DMS53 treated with DMSO at 0.1 percent for 48 hours (cell line): ENCODE measurements around the gene ENTPD1.

Source experiments
- DNase-seq: peaks from one replicate; lab custom pipeline; 2025; ENCODE audit not compliant: unreplicated experiment; lab: John Stamatoyannopoulos, UW

The ENTPD1 gene

GRCh38 chr10:95820363-95820762, 64.4 kb downstream of the ENTPD1 start:
- DNase-seq = no peak

GRCh38 chr10:95821720-95822119, 65.8 kb downstream of the ENTPD1 start:
- no peak for DNase-seq

GRCh38 chr10:95830044-95830443, 74.1 kb downstream of the ENTPD1 start:
- no peak for DNase-seq

DNA sequence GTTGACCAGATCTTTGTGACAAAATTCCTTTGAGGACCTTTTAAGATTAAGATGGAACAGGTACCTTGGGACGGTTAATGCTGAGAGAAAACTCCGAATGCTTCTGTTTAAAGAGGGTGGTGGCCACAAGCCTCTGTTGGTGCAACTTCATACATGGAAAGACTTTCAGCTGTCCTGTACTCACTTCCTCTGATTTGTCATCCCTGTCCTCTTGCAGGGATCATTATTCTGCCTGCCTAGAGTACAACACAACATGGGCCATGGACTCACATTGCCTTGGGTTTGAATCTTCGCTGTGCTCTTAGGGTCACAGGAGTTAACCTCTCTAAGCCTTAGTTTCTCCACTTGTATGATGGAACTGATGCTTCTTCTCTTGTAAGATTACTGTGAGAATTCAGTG, 75.1 kb downstream of the ENTPD1 start:
- DNase-seq = no peak

DNA sequence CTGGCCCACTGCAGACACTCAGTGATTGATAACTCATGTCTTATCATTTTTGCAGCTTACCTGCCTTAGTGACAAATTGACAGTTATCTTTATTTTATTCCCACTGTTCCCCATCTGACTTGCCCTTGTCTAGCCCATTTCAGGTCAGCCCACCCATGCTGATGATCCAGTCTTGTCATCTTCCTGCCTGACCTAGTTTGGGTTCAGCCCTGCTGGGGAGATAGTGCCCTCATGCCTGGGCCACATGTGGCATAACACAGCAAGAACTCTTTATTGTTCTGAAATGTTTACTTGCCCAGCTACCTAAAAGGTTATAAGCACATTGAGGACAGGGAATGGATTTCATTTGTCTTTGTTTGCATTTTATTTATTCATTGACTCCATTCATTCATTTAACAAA, 75.6 kb downstream of the ENTPD1 start:
- DNase-seq = no peak

- no peak for DNase-seq
These were observed 76.5 kb downstream of the ENTPD1 start for GRCh38 chr10:95832216-95833041.

GRCh38 chr10:95833042-95833610, 77.2 kb downstream of the ENTPD1 start:
- no peak for DNase-seq

- no peak for DNase-seq
These were observed 78.4 kb downstream of the ENTPD1 start for GRCh38 chr10:95834406-95834805.

- DNase-seq = no peak
These were observed 79.3 kb downstream of the ENTPD1 start for GRCh38 chr10:95835149-95835860.

DNA sequence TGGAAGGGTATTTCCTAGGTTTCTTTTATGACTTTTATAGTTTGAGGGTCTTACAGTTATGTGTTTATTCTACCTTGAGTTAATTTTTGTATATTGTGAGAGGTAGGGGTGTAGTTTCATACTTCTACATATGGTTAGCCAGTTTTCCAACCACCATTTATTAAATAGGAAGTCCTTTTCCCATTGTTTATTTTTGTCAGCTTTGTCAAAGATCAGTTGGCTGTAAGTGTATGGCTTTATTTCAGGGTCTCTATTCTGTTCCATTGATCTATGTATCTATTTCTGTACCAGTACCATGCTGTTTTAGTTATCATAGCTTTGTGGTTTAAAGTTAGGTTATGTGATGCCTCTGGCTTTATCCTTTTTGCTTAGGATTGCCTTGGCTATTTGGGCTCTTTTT, 79.9 kb downstream of the ENTPD1 start:
- DNase-seq = no peak

- DNase-seq = no peak
These were observed 80.8 kb downstream of the ENTPD1 start for GRCh38 chr10:95836610-95837355.

DNA sequence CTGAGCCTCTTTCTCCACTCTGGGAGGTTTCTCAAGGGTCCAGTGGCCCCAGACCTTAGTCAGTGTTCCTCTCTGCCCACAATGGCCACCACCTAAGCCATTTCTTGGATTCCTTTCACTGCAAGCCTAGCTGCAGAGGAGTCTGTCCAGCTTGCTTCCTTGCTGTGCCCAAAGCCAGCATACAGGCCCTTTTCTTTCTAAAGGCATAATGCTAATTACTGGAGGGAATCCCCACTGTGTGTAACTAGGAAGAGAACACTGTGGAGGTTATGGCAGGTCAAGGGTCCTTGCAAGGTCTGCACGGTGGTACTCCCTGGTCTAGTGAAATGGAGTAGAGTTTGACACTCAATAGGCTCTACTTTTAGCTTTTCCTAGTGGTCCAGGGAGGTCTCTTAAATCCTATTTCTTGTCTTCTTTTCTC, 81.4 kb downstream of the ENTPD1 start:
- DNase-seq = no peak

DNA sequence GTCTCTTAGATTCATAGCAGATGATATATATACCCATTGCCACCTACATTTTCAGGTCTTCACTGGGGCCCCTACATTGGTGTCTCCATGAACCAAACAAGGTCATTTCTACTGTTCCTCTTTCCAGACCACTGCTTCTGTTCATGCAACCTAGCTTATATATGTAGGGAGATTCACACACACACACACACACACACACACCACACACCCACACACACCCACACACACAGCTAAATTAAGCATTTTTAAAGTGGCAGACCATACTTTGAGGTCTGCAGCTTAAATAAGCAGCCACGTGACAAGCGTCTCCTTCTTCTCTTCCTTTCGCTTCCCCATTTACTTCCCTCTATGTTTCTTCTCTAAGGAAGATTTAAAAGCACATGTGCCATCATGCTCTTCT, 81.8 kb downstream of the ENTPD1 start:
- no peak for DNase-seq

DNA sequence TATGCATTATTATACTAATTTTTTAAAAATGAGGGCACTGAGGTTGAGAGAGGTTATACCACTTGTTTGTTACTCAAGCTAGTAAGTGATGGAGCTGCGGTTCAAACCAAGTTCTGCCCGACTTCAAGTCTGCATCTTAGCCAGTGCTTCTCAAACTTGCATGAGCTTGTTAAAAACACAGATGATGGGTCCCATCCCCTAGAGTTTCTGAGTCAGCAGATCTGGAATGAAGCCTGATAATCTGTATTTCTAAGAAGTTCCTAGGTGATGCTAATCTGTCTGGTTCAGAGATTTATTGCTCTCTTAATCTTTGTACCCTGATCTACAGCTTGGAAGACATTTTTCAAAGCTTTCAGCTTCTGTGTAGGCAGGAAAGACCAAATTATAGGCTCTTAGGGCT, 84.2 kb downstream of the ENTPD1 start:
- no peak for DNase-seq

DNA sequence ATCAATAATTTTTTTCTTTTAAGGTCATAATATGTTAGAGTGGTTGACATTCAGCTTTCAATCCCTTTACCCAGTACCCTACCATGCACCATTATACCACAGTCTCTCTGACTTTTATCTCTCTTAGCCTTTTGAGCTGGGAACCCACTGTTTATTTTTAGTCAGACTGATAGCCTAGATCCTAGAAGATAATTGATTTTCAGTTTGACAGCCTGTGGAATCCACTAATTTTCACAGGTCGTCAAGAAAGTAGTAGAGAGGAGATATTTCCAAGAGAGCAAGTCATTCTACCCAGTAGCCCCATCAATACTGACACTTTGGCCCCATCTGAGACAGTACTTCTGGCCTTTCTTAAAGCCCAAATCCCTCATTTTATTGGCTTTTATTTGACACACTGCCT, 84.7 kb downstream of the ENTPD1 start:
- no peak for DNase-seq

DNA sequence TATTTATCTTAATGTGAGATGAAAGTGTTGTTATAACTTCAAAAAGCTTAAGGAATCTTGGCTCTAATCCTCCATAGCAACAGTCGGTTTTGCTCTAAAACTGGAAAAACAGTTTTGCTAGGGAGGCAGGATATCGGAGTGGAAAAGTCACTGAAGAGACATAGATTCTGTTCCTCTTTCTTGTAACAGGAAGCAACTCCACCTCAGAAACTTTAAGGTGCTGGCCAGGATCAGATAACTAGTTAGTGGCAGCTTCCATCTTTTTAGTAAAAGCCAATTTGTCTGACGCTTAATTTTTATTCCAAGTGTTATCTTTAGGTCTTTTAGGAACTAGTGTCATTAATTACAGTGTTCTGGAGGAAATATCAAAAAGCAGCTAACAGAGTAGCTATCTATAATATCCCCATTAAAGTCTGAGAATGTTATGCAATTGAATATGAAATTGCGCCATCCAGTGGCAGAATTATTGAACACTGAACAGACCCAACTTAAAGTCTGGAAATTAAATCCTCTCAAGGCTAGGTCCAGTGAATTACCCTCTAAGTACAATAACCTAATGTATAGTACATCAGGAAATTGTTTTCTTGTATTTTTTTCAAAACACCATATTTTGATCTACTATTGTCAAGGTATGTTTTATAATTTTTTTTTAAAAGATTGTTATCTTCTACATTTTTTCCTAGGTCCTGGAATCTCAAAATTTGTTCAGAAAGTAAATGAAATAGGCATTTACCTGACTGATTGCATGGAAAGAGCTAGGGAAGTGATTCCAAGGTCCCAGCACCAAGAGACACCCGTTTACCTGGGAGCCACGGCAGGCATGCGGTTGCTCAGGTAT, 85.9 kb downstream of the ENTPD1 start:
- peak; percentile 76 for DNase-seq

GRCh38 chr10:95845411-95845810, 89.4 kb downstream of the ENTPD1 start:
- DNase-seq = no peak

DNA sequence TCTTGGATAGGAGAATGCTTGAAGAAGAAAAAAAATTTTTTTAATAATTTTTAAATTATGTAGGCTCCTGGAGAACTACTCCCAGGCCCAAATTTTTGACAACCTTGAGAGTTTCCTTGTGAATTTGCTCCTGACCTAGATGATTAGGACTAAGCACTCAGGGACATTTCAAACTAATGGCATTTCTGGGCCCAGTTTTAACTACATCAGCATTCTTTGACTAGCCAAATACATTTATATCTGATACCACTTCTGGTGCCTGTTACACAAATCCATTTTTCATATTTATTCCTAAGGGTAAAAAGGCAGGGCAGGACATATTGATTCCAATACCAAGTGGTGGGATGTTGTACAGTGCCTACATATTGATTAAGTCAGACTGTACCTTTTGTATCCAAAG, 91.0 kb downstream of the ENTPD1 start:
- no peak for DNase-seq

DNA sequence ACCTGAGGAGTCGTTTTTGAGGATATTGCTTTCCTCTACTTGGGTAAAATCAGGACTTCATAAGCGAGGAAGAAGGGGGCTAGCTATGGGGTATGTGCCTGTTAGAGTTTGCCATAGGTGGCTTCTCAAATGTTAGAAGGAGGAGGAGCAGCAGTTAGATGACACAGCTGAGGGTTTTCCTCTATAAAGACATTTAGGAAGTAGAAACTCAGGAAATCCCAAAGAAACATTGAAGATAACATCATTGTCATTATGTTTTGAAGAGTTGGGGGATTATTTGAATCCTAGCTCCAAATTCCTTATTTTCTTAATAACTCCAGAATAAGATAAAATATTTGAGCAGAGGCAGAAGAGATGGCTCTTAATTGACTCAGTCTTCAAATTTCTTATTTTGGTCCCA, 92.9 kb downstream of the ENTPD1 start:
- DNase-seq = no peak

DNA sequence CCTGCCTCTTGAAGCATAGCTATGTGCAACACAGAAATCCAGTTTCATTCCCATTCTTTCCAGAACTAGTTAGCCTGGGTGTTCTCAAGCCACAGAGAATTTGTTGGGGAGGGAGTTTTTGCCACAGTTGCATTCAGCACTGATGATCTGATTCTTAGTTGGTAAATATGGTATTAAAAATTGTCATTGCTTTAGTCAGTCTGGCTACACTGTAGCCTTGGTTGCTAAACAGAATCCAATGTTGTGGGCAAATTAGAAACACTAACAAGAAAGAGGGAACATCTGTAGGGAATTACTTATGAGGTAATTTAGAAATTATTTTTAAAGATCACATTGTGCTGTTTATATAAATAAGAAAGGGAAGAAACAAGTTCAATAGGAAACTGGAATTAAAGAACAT, 94.8 kb downstream of the ENTPD1 start:
- no peak for DNase-seq
